Duodenal mucosa (tissue), 2 donors: ENCODE measurements around the gene EXT2.

Source experiments
- H3K27ac ChIP-seq: one replicate; pipeline ENCODE4 v1.7.0; 2013; ENCODE audit warnings: low read depth, low read length
- H3K27me3 ChIP-seq, 2 donors: one replicate each; pipeline ENCODE4 v1.7.0; 2013; ENCODE audit warnings: low read length in 2 of 2, control low read depth in 1 of 2; ENCODE audit not compliant: insufficient read depth in 2 of 2, control insufficient read depth in 1 of 2
- H3K36me3 ChIP-seq, 2 donors: one replicate each; pipeline ENCODE4 v1.7.0; 2013; ENCODE audit warnings: low read length in 2 of 2, control low read depth in 1 of 2; ENCODE audit not compliant: insufficient read depth in 2 of 2, control insufficient read depth in 1 of 2
- H3K4me1 ChIP-seq, 2 donors: one replicate each; pipeline ENCODE4 v1.7.0; 2013; ENCODE audit warnings: low read length in 2 of 2, control low read depth in 1 of 2; ENCODE audit not compliant: insufficient read depth in 2 of 2, control insufficient read depth in 1 of 2
- H3K4me3 ChIP-seq, 2 donors: one replicate each; pipeline ENCODE4 v1.7.0; 2013; ENCODE audit warnings: low read length in 2 of 2, low read depth in 1 of 2
- H3K9ac ChIP-seq, 2 donors: one replicate each; pipeline ENCODE4 v1.7.0; 2013; ENCODE audit warnings: low read length in 2 of 2, low read depth in 1 of 2
- H3K9me3 ChIP-seq, 2 donors: one replicate each; pipeline ENCODE4 v1.7.0; 2013; ENCODE audit warnings: low read length in 2 of 2, control low read depth in 1 of 2; ENCODE audit not compliant: control insufficient read depth in 1 of 2

EXT2 gene

DNA sequence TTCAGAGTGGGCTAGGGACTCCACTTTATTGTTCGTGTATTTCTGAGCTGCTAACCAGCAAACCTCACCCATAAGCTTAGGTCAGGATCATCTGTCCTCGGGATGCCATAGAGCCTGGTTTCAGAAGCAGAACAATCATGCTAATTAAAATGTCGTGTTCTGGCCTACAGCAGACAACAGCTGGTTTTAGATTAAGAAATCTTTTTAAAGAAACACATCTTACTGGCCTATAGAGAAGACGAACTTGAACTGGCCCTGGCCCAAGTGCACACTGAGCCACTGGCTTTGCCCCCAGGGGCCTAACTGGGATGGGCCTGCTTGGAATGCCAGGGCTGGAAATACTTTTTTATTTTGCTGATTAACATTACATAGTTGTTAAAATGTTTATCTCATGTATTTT lies 151.2 kb downstream of the EXT2 start:
- Histone ChIP-seq H3K27me3 (no peaks in the 10 kb centered on the region), H3K9me3 (peaks cover 0 to 1% of the 10 kb centered on the region in 2 donors), H3K36me3 (peaks cover 16 to 23% of the 10 kb centered on the region in 2 donors), H3K4me1 (no peaks in the 10 kb centered on the region), H3K4me3 (no peak overlapping the region), H3K27ac (no peak overlapping the region), H3K9ac (no peak overlapping the region)

DNA sequence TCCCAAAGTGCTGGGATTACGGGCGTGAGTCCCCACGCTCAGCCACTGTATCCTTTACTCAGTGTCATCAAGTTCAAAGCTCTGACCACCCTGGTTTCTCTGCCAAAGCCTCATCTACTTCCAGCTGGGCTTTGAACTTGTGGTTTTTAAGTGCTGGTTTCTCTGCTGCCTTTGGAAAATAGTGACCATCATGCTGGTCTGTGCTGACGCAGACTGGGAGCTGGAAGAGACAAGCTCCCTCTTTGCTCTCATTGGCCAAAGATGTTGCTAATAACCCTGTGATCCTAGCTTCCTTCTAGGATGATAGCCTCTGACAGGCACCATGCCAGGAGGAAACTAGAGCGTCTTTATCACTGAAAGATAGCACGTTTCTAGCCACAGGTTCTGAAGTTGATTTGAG lies 152.0 kb downstream of the EXT2 start:
- Histone ChIP-seq H3K4me3 (no peak overlapping the region), H3K9me3 (peaks cover 0 to 9% of the 10 kb centered on the region in 2 donors), H3K27ac (no peak overlapping the region), H3K27me3 (no peaks in the 10 kb centered on the region), H3K4me1 (no peaks in the 10 kb centered on the region), H3K36me3 (peaks cover 16 to 17% of the 10 kb centered on the region in 2 donors), H3K9ac (no peak overlapping the region)

DNA sequence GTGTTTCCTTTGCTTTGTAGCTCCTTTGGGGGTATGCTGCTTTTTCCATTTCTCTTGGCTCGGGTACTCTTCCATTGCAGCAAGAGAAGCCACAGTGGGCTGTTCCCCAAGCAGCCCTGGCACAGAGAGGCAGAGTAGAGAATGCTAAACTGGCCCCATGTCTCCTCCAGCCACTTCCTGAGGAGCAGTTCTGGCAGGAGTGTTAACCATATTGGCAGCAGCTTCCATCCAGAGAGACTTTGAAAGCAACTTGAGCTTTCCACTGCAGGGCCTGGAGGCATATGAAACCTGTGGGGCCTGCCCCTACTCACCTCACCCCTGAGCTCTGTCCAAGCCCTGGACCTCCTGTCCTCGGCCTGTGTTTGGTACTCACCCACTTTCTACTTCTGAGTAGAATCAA lies 152.6 kb downstream of the EXT2 start:
- no peak overlapping the region for H3K9ac ChIP-seq
- H3K27ac ChIP-seq: no peak overlapping the region
- no peaks in the 10 kb centered on the region for H3K27me3 ChIP-seq
- no peaks in the 10 kb centered on the region for H3K4me1 ChIP-seq
- peaks cover 5 to 15% of the 10 kb centered on the region in 2 donors for H3K9me3 ChIP-seq
- H3K4me3 ChIP-seq: no peak overlapping the region
- peaks cover 16 to 17% of the 10 kb centered on the region in 2 donors for H3K36me3 ChIP-seq

DNA sequence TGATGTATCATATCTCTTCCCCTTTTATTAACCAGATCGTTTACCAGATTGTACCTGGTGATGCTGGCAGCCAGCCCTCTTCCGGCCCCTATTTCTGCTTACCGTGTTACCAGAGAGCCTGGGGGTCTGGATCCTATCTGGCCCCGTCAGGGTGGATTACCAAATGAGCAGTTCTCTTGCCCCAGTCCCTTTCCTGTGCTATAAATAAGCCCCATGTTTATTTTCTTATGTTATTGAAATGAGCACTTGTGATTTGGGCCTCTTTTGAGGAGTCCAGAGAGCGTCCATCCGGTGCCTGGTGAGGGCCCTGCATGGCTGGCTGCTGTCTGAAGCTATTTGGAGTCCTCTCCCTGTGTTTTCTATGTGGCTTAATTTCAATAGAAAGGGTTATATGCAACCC lies 154.9 kb downstream of the EXT2 start:
- H3K36me3 ChIP-seq: peaks cover 6 to 8% of the 10 kb centered on the region in 2 donors
- no peaks in the 10 kb centered on the region for H3K27me3 ChIP-seq
- no peak overlapping the region for H3K9ac ChIP-seq
- H3K4me1 ChIP-seq: no peaks in the 10 kb centered on the region
- H3K4me3 ChIP-seq: no peak overlapping the region
- peaks cover 6 to 16% of the 10 kb centered on the region in 2 donors for H3K9me3 ChIP-seq
- H3K27ac ChIP-seq: no peak overlapping the region

DNA sequence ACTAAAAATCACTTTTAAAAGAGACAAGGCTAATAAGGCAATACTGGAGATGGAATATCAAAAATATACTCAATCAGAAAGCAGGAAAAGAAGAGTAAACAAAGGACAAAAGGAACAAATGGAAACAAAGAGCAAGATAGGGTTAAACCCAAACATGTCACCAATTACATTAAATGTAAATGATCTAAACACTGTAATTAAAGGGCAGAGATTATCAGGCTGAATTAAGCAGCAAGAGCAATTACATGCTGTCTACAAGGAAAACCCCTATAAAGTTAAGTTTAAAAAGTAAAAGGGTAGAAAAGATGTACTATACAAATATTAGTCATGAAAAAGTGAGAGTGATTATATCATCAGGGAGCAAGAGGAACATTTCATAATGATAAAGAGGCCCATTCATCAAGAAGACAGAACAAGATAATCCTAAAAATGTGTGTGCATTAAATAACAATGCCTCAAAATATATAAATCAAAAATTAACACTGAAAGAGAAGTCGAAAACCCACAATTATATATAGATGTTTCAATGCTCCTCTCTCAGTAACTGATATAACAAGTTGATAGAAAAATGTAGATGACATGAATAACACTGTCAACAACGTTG lies 157.6 kb downstream of the EXT2 start:
- H3K27me3 ChIP-seq: no peaks in the 10 kb centered on the region
- H3K9ac ChIP-seq: no peak overlapping the region
- no peak overlapping the region for H3K4me3 ChIP-seq
- H3K9me3 ChIP-seq: peaks cover 6 to 16% of the 10 kb centered on the region in 2 donors
- H3K27ac ChIP-seq: no peak overlapping the region
- H3K36me3 ChIP-seq: peaks cover 4% of the 10 kb centered on the region in 2 donors
- H3K4me1 ChIP-seq: no peaks in the 10 kb centered on the region

DNA sequence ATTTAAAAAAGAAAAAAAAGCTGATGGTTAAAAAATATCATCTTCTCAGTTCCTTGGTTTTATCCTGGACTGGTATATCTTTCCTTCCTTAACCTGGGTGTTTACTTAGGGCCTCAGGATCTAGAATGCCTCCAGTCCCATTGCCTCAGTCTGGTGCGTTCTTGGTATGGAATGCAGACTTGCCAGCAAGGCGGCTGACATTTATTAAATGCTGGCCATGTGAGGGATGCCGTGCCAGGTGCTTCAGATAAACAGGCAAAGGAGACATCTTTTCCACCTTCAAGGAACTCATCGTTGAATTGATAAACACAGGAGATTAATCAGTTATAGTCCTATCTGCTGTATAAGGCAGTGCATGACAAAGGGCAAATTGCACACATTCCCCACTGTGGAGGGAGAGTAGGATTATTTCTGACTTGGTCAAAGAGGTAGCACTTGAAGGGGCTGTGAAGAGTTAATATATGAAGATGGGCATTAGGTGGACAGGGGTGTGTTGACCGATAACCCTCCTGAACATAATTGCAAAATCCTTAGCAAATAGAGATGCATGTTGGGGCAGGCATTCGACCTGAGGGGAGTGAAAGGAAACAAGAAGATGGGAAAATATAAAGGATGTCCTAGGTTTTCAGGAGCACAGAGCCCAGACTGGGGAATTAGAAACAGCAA lies 160.1 kb downstream of the EXT2 start:
- Histone ChIP-seq H3K27ac (no peak overlapping the region), H3K4me1 (no peaks in the 10 kb centered on the region), H3K9ac (no peak overlapping the region), H3K36me3 (no peaks in the 10 kb centered on the region), H3K27me3 (no peaks in the 10 kb centered on the region), H3K4me3 (no peak overlapping the region), H3K9me3 (peaks cover 6 to 16% of the 10 kb centered on the region in 2 donors)

DNA sequence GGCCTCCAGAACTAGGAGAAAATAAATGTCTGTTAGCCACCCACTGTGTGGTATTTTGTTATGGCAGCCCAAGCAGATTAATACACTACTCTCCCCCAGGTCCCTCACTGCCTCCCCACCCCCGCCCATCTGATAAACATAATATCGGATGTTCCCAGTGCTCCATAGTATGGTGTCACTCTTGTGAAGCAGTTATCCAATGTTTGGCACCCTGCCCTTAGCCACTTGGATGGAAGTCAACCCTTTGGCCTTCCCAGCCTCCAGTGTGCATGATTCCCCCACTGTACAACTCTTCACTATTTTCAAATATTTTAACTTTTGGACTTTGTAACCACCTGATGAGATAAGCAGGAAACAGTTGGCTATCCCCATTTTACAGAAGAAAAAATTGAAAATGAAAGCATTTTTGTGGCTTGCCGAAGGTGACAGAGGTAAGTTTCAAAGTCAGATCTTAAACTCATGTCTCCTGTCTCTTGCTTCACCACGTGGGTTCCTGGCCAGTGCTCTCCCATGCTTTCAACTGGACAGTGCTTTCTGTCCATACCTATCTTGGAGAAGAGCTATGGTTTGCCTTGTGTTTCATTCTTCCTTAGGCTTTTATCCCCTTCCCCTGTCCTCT lies 161.3 kb downstream of the EXT2 start:
- no peak overlapping the region for H3K27ac ChIP-seq
- no peak overlapping the region for H3K4me3 ChIP-seq
- H3K9me3 ChIP-seq: peaks cover 6 to 14% of the 10 kb centered on the region in 2 donors
- no peak overlapping the region for H3K9ac ChIP-seq
- H3K4me1 ChIP-seq: no peaks in the 10 kb centered on the region
- no peaks in the 10 kb centered on the region for H3K36me3 ChIP-seq
- no peaks in the 10 kb centered on the region for H3K27me3 ChIP-seq

DNA sequence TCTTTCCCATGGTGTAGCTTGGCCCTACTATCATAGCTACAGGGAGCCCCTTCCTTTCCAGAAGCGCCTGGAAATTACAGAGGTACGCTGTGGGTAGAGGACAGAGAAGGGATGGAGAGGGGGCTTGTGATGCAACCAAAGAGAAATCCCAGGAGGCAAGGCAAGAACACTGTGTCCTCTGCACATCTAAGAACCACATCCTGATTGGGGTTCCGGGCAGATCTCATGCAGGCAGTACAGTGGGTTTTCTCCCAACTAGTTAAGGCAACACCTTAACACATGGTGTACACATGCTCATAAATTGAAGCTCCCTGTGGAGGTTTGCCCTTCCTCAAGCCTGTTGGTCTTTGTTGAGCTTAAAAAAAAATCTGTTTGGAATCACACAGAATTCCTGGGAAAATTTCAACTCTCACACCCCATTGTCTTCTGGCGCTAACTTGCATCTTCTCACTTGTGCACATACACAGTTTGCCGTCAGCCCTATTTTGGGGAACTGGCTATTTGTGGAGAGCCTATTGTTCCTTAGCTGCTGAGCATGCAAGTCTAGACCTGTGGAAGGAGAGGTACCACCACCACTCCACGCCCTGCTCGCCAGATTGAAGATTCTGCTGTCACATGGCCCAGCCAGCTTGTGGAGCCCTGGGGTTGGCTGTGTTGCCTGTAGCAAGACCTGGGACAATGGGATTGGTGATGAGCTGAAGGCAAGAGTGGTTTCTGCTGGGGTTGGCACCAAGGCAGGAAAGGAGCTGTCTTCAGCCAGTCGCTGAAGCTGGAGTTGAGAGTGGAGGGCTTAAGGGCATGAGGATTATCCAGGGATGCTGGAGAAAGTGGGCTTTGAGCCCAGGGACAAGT lies 162.1 kb downstream of the EXT2 start:
- Histone ChIP-seq H3K4me3 (no peak overlapping the region), H3K36me3 (no peaks in the 10 kb centered on the region), H3K9ac (no peak overlapping the region), H3K27ac (no peak overlapping the region), H3K27me3 (no peaks in the 10 kb centered on the region), H3K4me1 (no peaks in the 10 kb centered on the region), H3K9me3 (peaks cover 6 to 7% of the 10 kb centered on the region in 2 donors)

DNA sequence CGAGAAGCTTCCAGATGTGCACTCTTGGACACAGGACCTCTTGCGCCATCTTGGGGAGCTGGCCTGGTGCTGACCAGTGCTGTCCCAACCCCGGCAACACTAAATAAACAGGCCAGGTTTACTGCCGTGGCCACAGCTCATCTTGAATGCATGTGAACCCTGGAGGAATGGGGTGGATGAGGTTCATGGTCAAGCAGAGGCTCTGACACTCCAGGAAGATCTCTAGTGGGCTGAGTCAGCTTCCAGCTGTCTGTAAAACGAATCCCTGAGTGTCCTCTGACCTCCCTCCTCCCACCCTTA lies 162.7 kb downstream of the EXT2 start:
- H3K36me3 ChIP-seq: no peaks in the 10 kb centered on the region
- no peak overlapping the region for H3K27ac ChIP-seq
- H3K4me3 ChIP-seq: no peak overlapping the region
- peaks cover under 1% of the 10 kb centered on the region in 2 donors for H3K9me3 ChIP-seq
- no peaks in the 10 kb centered on the region for H3K4me1 ChIP-seq
- H3K27me3 ChIP-seq: no peaks in the 10 kb centered on the region
- H3K9ac ChIP-seq: no peak overlapping the region

DNA sequence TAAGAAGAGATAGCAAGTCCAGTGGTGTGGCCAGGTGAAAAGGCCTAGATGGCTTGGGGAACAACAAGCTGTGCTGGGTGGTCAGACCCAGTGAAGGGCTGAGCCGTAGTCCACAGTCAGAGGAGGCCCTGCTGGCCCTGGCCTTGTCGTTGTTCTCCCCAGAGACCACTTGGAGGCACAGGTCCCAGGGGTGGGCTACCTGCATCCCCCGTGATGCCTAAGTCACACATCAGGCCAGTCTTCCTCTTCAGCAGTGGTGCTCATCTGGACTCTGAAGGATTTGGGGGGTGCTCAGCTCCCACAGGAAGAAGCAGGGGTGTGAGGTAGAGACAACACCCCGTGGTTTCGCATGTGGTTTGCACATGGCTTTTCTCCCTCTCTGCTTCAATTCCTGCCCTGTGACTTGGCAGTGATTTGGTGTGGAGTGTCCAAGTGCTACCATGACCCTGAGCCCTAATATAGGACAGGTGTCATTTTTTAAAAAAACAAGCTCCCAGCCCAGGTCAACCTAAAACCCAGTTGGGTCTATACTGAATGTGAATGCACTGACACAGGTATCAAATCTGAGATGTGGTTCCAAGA lies 163.5 kb downstream of the EXT2 start:
- H3K27ac ChIP-seq: no peak overlapping the region
- H3K4me1 ChIP-seq: no peaks in the 10 kb centered on the region
- no peaks in the 10 kb centered on the region for H3K27me3 ChIP-seq
- H3K9me3 ChIP-seq: no peaks in the 10 kb centered on the region
- H3K36me3 ChIP-seq: no peaks in the 10 kb centered on the region
- H3K9ac ChIP-seq: no peak overlapping the region
- H3K4me3 ChIP-seq: no peak overlapping the region
